T-helper 17 cell (primary cell): Measurements from ENCODE around the gene LRRC46. TPM values are rescaled to one million over a fixed set of nuclear protein-coding genes. Genes with fewer than 3 reads are reported as not detected.
A peak's percentile ranks its signal among the peaks of the same experiment; 100 is the strongest.

Experiments used
- ATAC-seq: fragments of 150-1000 bp; cut with Tn5 transposase; 2 replicates; pipeline ENCODE4 v1.10.0; 2021; ENCODE audit warnings: mild to moderate bottlenecking, moderate library complexity
- DNase-seq, 3 donors: peaks; one replicate each; pipeline versions ENCODE4 v3.0.0 to v3.0.0-alpha.2; 2020 to 2021
- H3K9me3 ChIP-seq: one replicate; pipeline ENCODE4 v1.7.0; 2013; ENCODE audit warnings: low read length, mild to moderate bottlenecking; ENCODE audit not compliant: control insufficient read depth, poor library complexity, severe bottlenecking
- H3K27ac Mint-ChIP-seq: one replicate; pipeline ENCODE4 v1.8.0; 2022; ENCODE audit warnings: mild to moderate bottlenecking, moderate library complexity, mixed read lengths
- H3K27me3 Mint-ChIP-seq: one replicate; pipeline ENCODE4 v1.8.0; 2022; ENCODE audit warnings: mixed read lengths
- H3K36me3 Mint-ChIP-seq: one replicate; pipeline ENCODE4 v1.8.0; 2022; ENCODE audit warnings: low read depth, mixed read lengths
- H3K4me1 Mint-ChIP-seq: one replicate; pipeline ENCODE4 v1.8.0; 2022; ENCODE audit warnings: mild to moderate bottlenecking, mixed read lengths
- H3K4me3 Mint-ChIP-seq: one replicate; pipeline ENCODE4 v1.8.0; 2022; ENCODE audit warnings: mild to moderate bottlenecking, moderate library complexity, mixed read lengths
- total RNA-seq, 4 donors: library from RNA in 2 of 4; stranded (reverse) in 2 of 4; gene quantifications; one replicate each; pipeline ENCODE4 v1.2.3 and lab custom pipeline; 2022 to 2026

The LRRC46 gene
- total RNA-seq, 2 donors from 2014 or later = 0.90 to 0.99 TPM

DNA sequence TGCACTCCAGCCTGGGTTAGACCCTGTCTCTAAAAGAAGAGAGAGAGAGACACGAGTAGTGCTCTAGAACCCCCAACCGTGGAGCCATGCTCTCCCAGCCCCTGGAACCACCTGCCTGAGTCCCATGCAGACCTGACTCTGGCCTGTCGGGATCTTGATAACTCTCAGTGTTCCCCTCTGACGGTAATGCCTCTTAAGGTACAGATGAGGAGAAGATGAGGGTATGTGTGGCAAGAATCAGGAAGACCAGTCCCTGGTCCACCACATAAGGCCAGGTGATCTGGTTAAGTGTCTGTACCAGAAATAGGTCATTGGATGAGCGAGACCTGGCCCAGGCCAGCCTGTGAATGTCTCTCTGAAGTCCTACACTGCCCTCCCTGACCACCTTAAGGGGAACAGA lies 28.3 kb upstream of the LRRC46 start:
- Mint-ChIP-seq H3K4me1 (peaks cover 2% of the 10 kb centered on the region), H3K4me3 (no peak overlapping the region), H3K27ac (no peak overlapping the region), H3K36me3 (peaks cover 3% of the 10 kb centered on the region), H3K27me3 (peaks cover 6% of the 10 kb centered on the region)
- DNase-seq (no peak), ATAC-seq (no peak)
- no peaks in the 10 kb centered on the region for H3K9me3 ChIP-seq

DNA sequence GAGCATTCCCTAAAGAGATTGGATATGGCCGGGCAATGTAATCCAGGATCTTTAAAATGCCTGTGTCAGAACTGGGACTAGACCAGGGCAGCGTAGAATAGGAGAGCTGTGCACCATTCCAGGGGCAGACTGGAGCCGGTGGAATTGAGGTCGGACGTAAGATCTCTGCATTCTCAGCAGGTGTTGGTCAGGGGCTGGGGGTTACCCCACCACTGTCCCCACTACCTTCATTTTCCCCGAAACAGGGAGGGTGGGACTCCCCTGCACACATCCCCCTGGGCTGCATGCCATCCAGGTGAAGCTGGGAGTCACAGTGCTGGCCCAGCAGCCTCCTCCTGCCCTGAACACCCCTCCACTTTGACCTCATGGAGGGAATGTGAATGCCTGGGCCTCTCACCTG lies 27.7 kb upstream of the LRRC46 start:
- Mint-ChIP-seq H3K36me3 (peaks cover 7% of the 10 kb centered on the region), H3K4me3 (no peak overlapping the region), H3K4me1 (peaks cover 2% of the 10 kb centered on the region), H3K27ac (no peak overlapping the region), H3K27me3 (peaks cover under 1% of the 10 kb centered on the region)
- DNase-seq (no peak), ATAC-seq (no peak)
- H3K9me3 ChIP-seq = no peaks in the 10 kb centered on the region

DNA sequence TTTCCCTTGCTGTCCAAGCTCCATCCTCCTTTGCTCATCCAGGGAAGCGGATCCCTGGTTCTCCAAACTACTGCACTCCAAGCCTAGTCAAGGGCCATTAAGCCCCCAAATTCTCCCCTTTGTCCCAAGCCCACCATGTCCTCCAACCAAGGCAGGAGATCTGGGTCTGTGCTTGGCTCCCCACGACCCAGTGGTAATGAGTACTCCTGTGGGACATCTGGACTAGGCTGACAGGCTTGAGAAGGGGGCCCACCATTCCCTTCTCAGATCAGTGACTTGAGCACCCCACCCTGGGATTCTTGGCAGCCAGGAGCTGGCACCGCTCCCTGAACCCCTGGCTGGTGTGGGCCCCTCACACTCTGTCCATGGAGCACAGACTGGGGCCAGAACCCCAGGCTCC lies 27.0 kb upstream of the LRRC46 start:
- H3K27ac Mint-ChIP-seq = no peak overlapping the region
- DNase-seq (no peak), ATAC-seq (no peak)
- no peaks in the 10 kb centered on the region for H3K9me3 ChIP-seq
- peaks cover 2% of the 10 kb centered on the region for H3K4me1 Mint-ChIP-seq
- no peaks in the 10 kb centered on the region for H3K27me3 Mint-ChIP-seq
- no peak overlapping the region for H3K4me3 Mint-ChIP-seq
- H3K36me3 Mint-ChIP-seq = peaks cover 7% of the 10 kb centered on the region

DNA sequence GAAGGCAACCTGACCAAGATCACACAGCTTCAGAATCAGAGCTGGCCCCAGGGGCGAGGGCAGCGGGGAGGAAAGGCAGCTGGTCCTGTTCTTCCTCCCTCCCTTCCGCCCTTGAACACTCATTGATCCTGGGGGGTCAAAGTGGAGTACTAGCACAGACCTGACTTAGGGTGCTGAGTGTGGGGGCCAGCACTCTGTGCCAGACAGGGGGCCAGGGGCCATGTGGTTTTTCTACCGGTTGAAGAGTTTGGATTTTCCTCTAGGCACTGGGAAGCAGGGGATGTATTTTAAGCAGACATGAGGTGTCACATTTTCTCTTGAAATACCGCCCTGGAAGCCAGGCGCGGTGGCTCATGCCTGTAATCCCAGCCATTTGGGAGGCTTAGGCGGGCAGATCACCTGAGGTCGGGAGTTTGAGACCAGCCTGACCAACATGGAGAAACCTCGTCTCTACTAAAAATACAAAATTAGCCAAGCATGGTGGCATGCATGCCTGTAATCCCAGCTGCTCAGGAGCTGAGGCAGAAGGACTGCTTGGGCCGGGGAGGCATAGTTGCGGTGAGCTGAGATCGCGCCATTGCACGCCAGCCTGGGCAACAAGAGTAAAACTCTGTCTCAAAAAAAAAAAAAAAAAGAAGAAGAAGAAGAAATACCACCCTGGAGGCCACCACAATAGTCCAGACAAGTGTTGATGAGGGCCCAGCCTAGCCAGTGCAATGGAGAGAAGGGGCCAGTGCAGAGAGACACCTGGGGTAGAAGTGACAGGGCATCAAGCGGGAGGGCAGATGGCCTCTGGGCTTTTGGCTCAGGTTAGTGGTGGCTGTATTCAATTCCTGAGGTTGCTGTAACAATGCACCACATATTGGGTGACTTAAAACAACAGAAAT lies 25.2 kb upstream of the LRRC46 start:
- peak overlapping the region; percentile 87 for H3K27ac Mint-ChIP-seq
- DNase-seq (no peak), ATAC-seq (no peak)
- H3K36me3 Mint-ChIP-seq = peaks cover 11% of the 10 kb centered on the region
- H3K4me1 Mint-ChIP-seq = peaks cover 5% of the 10 kb centered on the region
- H3K4me3 Mint-ChIP-seq = no peak overlapping the region
- H3K27me3 Mint-ChIP-seq = no peaks in the 10 kb centered on the region
- no peaks in the 10 kb centered on the region for H3K9me3 ChIP-seq

DNA sequence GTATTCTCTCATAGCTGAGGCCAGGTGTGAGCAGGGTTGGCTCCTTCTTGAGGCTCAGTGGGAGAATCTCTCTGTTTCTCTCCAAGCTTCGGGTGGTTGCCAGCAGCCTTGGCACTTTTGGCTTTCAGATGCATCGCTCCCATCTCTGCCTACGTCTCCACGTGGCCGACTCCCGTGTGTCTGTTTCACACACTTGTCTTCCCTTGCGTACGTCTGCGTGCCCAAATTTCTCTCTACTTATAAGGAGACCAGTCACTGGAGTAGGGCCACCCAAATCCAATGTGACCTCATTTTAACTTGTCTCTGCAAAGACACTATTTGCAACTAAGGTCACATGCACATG lies 24.6 kb upstream of the LRRC46 start:
- Mint-ChIP-seq H3K27me3 (no peaks in the 10 kb centered on the region), H3K36me3 (peaks cover 18% of the 10 kb centered on the region), H3K27ac (peak overlapping the region; percentile 87), H3K4me1 (peaks cover 11% of the 10 kb centered on the region), H3K4me3 (no peak overlapping the region)
- DNase-seq (no peak), ATAC-seq (no peak)
- no peaks in the 10 kb centered on the region for H3K9me3 ChIP-seq

DNA sequence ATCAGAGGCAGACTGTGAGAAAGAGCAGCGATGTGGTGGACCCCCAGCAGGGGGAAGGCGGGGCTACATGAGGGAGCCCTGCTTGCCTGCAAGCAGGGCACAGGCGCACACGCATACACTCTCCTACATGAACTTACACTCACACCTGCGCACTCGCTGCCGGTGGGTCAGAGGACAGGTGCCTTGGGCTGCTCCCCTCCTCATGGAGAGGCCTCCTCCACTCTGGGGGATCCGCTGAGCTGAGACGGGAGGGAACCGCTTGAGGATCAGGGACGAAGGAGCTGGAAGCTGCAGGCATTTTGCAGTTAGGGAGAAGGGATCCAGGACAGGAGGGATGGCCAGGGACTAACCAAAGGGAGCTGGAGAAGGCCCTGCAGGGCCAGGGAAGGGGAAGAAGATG lies 24.0 kb upstream of the LRRC46 start:
- Mint-ChIP-seq H3K27me3 (no peaks in the 10 kb centered on the region), H3K27ac (peak overlapping the region; percentile 87), H3K4me1 (peaks cover 13% of the 10 kb centered on the region), H3K36me3 (peaks cover 21% of the 10 kb centered on the region), H3K4me3 (no peak overlapping the region)
- ATAC-seq (no peak), DNase-seq (no peak)
- no peaks in the 10 kb centered on the region for H3K9me3 ChIP-seq

DNA sequence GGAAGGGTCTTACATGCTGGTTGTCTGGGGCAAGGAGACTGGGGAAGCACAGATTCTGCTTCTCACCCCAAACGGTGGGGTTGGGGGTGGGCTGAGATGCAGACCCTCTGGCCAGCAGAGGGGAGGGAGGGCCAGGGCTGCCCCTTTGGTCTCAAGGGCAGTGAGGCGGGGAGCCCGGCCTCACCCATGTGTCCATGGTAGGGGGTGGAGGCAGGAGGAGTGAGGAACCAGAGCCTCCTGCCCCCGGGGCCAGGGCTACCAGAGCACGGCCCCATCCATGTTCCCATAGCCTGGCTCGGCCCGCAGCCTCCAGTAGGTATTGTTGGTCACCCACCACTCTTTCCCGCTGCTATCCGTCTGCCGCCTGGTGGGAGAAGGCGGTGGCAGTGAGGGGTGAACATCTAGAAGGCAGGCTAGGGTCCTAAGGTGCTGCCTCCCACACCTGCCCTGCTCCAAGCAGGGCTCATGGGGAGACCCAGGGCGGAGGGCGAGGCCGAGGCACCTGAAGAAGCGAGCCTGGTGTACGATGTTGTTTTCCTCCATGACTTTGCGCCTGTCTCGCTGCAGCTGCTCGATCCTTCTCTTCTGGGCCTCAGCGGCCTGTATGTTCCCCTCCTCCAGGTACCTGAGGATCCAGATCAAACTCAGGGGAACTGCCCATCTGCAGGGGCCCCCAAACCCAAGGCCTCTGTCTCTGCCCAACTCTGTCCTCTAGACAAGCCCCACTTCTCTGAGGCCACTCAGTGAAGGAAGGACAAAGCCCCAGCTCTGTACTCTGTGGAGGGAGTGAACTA lies 23.2 kb upstream of the LRRC46 start:
- ATAC-seq (no peak), DNase-seq (no peak)
- Mint-ChIP-seq H3K4me3 (no peak overlapping the region), H3K27me3 (no peaks in the 10 kb centered on the region), H3K4me1 (peaks cover 16% of the 10 kb centered on the region), H3K36me3 (peaks cover 26% of the 10 kb centered on the region), H3K27ac (no peak overlapping the region)
- H3K9me3 ChIP-seq = no peaks in the 10 kb centered on the region

DNA sequence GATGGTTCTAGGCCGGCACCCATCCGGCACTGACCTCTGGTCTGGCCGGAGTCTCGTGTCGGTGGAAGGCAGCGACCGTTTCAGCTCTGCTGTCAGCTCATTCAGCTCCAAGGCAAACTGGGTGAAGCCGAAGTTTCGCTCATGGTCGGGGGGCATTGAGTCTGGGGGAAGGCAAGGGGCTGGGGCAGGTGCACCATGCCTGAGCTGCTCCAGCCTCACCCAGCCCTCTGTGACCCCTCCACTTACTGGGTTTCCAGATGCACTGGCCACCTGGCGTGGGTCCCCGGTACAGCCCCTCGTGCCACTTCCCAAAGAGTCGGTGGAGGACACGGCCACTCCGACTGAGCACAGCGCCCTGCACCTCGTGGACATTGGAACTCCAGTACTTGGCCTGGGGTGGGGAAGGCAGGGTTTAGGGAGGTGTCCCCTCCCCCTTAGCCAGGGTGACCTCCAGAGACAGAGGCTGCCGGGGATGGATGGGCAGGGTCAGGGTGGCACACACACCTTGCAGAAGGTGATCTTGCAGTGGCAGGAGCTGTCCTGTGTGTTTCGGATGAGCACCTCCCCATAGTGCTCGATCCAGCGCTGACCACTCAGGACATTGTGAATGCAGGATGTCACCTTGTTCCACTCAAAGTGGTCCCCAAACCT lies 22.5 kb upstream of the LRRC46 start:
- no peaks in the 10 kb centered on the region for H3K9me3 ChIP-seq
- peaks cover 26% of the 10 kb centered on the region for H3K36me3 Mint-ChIP-seq
- H3K4me1 Mint-ChIP-seq = peaks cover 16% of the 10 kb centered on the region
- no peaks in the 10 kb centered on the region for H3K27me3 Mint-ChIP-seq
- H3K27ac Mint-ChIP-seq = no peak overlapping the region
- H3K4me3 Mint-ChIP-seq = no peak overlapping the region
- ATAC-seq (no peak), DNase-seq (no peak)

DNA sequence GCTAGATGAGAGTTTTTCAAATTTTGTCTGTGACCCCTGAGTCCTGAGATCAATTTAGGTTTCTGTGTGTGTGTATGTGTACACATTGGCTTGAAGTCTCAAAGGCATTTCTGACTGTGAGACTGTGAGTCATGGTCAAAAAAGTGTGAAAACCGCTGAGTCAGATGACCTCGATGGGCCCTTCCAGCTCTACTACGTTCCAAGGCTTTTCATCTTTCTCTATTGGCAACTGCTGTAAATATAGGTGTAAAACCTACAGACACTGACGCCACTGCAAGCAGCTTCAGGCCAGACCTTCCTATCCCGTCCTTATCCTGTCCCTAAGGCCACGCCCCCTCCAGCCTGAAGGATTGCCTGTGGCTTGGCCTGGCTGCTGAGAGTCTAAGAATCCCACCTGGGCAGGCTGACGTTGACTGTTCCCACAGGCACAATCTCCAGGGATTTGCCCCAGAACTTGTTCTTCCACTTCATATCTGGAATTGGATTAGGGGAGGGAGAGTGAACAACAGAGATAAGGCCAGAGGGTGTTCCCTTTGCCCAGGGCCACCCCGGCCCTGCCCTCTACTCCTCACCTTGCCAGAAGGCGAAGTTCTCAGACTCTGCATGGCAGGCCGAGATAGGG lies 21.2 kb upstream of the LRRC46 start:
- peaks cover 26% of the 10 kb centered on the region for H3K36me3 Mint-ChIP-seq
- H3K4me3 Mint-ChIP-seq = no peak overlapping the region
- H3K27ac Mint-ChIP-seq = peak overlapping the region; percentile 37
- H3K9me3 ChIP-seq = no peaks in the 10 kb centered on the region
- H3K4me1 Mint-ChIP-seq = peaks cover 16% of the 10 kb centered on the region
- DNase-seq (no peak), ATAC-seq (peak; percentile 39)
- no peaks in the 10 kb centered on the region for H3K27me3 Mint-ChIP-seq

DNA sequence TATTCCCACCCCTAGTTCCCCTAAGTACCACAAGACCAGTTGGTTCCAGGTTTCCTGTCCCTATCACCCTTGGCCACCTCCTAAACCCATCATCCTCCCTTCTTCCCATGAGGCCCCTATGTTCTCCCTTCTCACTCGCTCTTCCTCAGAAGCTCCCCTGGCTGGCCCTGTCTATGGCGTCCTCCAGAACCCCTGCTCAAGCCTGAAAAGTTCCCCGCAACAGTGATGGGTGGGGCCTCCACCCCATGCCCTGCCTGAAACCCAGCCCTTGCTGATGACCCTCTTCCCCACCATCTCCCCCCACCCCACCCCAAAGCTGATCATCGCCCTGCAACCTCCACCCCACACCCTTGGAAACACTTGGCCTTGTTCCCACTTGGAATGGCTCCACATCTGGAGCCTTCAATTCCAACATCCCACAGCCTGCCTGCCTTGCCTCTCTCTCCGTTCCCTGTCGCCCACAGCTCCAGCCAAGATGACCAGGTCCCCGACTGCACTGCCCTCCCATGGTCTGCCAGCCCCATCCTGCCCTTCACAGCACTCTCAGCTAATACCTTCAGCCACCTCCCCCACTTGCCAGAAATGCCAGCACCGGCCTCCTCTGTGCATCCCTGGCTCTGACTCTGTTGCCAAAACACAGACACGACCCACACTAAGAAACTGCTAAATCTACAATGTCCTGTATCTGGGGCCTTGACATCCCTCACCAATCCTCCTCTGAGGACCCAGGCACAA lies 20.4 kb upstream of the LRRC46 start:
- peaks cover 17% of the 10 kb centered on the region for H3K4me1 Mint-ChIP-seq
- H3K27ac Mint-ChIP-seq = peak overlapping the region; percentile 87
- H3K36me3 Mint-ChIP-seq = peaks cover 26% of the 10 kb centered on the region
- H3K4me3 Mint-ChIP-seq = no peak overlapping the region
- DNase-seq (no peak), ATAC-seq (no peak)
- no peaks in the 10 kb centered on the region for H3K27me3 Mint-ChIP-seq
- no peaks in the 10 kb centered on the region for H3K9me3 ChIP-seq

DNA sequence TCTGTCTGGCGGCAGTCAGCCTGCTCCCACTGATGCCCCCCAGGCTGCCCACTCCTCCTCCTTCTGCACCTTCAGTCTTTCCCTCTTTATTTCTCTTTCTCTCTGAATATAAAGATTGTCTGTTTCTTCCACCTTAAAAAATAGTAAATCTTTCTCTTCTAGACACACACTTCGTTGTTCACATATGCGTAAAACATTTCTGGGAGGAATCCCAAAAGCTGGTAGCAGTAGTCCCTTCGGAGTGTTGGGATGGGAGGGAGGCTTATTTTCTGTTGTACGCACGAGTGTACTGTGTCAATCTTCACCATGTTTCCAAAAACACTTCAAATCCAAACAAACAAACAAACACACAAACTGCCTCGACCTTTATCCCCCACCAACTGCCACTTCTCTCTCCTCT lies 19.8 kb upstream of the LRRC46 start:
- H3K36me3 Mint-ChIP-seq = peaks cover 26% of the 10 kb centered on the region
- no peaks in the 10 kb centered on the region for H3K27me3 Mint-ChIP-seq
- no peak for ATAC-seq
- H3K27ac Mint-ChIP-seq = peak overlapping the region; percentile 87
- H3K4me1 Mint-ChIP-seq = peaks cover 17% of the 10 kb centered on the region
- H3K4me3 Mint-ChIP-seq = no peak overlapping the region
- no peak for DNase-seq
- no peaks in the 10 kb centered on the region for H3K9me3 ChIP-seq

DNA sequence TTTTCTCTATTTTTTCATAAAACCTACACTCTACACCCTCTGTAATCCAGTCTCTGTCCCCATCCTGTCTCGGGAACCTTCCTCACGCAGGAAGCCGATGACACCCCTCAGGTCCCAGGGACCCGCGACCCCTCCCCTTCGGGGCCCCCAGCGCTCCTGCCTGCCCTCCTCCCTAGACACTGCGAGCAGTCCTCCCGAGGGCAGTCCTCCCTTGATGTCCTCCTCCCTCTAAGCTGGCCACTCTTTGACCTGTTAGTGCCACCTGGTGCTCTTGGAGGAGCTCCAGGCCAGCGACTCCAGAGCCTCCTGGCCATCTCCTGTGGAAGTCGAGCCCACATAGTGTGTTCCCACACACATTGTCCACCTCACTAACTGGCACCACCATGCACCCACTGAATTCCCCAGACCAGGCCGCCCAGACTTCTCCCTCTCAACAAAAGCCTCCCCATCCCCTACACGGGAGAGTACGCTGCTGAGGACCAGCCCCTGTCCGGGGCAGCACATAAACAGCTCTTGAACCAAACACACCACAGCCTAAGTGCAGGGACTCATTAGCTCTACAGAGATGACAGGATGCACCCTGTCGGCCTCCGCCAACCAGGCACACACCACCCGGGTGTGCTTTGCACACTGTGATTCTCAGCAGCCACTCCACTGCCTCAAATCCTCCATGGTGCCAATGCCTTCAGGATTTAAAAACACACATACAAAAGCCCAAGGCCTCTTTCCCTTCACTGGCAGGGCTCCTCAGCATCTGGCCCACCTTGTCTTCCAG lies 19.1 kb upstream of the LRRC46 start:
- Mint-ChIP-seq H3K36me3 (peaks cover 26% of the 10 kb centered on the region), H3K27ac (peak overlapping the region; percentile 87), H3K4me3 (peak overlapping the region; percentile 66), H3K4me1 (peaks cover 17% of the 10 kb centered on the region), H3K27me3 (no peaks in the 10 kb centered on the region)
- H3K9me3 ChIP-seq = no peaks in the 10 kb centered on the region
- DNase-seq (no peak), ATAC-seq (no peak)
